IPS DF 4.7 (cell line): ENCODE measurements around the gene SUN1.
"Not testable (repeated sequence)": the region's sequence is repeated elsewhere in the genome, so short reads cannot be mapped to it uniquely, and the experiment has no call there.

Experiments used
- DNase-seq: peaks from one replicate; pipeline ENCODE4 v3.0.0-alpha.2; 2013; ENCODE audit warnings: low spot score; ENCODE audit errors: extremely low read depth

SUN1 gene

DNA sequence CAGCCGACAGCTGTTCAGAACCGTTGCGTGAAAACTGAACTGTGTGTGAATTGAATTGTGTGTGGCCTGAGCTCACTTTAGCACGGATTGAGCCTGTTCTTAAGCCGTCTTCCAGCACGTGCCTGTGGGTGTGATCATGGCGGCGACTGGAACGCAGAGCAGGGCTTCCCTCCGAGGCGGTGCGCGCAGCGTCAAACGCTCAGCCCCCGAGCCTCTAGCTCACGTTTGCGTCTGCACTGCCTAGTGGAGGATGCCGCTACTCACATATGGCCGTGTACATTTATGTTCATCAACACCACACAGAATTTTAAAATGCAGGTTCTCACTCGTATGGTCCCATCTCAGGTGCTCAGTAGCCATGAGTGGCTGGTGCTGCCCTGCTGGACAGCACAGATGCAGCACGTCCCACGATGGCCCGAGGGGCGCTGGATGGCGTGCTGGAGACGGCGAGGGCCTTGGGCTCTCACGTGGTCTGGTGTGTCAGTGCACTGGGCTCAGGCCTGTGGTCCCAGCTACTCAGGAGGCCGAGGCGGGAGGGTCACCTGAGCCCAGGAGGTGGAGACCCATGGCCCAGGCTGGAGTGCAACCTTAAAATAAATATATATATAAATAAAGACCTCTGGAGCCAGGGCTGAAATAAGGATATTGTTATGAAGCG lies 22.0 kb downstream of the SUN1 start:
- DNase-seq: no peak

DNA sequence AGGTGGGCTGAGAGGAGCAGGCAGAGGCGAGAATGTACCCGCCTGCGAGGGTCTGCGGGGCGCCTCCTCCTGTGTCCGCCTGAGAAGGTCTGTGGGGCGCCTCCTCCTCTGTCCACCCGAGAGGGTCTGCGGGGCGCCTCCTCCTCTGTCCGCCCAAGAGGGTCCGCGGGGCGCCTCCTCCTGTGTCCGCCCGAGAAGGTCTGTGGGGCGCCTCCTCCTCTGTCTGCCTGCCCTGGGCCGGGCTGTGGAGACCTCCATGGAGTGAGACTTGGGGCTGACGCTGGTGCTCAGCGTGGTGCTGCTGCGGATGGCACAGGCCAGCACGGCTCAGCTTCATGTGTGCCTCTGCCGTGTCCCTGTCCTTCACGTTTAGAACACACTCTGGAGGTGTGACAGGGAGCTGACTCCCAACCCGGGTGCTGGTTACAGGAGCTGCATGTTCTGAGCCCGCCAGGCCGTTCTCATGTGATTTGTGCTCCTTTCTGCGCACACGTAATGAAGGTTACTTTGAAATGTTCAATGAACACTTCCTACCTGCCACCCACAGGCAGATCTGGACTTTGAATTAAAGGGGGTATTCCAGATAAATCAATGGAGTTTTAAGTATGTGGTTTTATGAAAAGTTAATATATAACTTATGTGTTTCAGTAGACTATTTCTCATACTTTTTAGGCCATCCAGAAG lies 23.6 kb downstream of the SUN1 start:
- no peak for DNase-seq

DNA sequence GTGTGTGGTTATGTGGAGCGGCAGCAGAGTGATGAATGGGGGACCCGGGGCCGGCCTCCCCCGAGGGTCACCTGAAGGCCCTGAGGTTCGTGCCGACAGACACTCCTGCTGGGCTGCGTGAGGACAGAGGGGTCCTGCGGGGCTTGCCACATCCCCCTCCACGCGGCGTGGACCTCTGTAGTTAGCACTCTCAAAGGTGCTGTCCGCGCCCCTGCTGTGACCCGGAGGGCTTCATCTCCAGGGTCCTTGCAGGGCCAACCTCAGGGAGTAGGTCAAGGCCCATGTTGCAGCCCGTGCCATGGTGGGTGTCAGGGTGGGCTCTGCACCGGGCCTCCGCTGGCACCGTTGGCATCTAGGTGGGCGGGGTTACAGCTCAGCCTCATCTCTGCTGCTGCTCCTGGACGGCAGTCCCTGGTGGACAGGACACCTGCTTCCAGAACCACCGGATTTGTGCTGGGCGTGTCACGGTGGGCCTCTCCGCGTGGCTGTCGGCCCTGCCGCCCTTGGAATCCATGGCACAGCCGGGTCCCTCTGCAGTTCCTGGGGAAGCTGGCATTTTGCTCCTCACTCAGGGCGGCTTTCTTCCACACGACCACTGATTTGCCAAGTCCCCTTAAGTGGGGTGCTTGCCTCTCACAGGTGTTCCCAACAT lies 24.3 kb downstream of the SUN1 start:
- no peak for DNase-seq

DNA sequence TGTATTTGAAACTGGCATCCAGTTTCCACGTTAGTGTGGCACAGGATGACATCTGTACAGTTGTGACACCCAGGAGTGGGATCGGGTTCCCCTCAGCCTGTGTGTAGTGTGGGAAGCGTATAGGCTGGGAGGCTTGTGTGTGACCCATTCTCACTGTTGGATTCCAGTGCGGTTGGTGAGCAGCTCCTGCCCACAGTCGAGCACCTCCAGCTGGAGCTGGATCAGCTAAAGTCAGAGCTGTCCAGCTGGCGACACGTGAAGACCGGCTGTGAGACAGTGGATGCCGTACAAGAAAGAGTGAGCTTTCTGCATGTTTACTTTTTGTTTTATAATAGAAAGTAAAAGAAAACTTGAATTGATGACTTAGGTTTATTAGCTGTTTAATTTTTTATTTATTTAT lies 25.4 kb downstream of the SUN1 start:
- no peak for DNase-seq

DNA sequence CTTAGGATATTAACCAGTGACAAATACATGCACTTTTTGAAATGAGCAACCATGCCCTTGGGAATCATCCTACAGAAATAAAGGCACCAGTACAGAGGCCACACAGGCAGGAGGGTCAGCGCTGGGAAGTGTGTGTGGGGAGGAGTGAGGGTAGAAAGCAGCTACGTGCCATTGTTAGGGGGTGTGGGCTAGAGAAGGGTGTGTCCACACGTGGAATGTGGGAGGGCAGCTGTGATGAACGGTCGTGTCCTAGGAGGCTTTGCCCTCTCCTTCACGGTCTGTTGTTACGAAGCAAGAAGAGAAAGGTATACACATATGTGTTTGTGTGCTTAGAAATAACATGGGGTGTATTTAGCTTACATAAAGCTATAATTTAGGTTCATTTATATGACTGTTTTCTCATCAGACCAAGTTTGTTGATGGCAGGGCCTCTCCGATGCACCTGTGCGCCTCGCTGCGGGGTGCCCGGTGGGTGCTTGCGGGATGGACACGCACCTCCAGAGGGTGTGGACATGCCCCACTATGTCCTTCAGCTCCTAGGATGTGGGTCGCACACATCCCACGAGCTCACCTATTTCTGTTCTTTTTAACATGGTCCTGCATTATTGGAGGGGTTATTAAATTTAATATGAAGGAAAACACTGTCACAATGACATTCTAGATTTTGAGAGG lies 27.2 kb downstream of the SUN1 start:
- DNase-seq: no peak

DNA sequence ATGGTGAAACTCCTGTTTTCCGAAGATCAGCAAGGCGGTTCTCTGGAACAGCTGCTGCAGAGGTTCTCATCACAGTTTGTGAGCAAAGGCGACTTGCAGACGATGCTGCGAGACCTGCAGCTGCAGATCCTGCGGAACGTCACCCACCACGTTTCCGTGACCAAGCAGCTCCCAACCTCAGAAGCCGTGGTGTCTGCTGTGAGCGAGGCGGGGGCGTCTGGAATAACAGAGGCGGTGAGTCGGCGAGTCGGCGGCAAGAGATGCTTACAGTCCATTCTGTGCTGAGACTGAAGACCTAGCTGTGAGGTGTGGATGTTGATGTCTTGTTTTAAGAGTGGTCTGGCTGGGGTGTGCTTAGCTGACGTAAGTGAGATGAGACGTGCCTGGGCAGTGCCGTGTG lies 27.9 kb downstream of the SUN1 start:
- no peak for DNase-seq

DNA sequence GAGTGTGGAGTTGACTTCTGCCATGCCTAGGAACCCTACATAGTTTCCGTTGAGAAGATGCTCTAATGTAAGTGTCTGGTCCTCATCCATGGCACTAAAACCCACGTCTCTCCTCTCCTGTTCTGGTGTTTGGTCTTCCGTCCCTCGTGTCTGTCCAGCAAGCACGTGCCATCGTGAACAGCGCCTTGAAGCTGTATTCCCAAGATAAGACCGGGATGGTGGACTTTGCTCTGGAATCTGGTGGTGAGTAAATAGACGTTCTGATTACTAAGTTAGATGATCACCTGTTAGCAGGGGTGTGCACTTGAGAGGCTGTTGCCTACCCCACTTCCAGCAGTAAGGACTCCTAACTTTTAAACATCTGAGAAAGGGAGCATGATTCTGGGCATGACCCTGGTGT lies 28.9 kb downstream of the SUN1 start:
- no peak for DNase-seq

DNA sequence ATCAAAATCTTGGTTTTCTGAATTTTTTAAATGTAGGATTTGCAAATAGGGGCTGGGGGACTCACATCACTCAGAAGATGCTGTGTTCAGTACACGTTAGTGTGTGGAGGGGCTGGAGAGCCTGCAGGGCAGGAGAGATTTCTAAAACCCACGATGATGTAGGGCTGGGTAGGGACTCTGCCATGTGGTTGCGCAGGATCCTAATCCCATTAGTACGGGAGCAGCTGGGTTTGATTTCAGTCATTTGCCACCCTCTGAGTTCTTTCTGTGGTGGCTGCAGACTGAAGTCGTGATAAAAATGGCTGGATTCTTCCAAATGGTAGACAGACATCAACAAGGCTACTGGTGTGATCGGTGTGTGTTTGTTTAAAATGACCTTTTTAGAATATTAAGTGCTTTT lies 29.9 kb downstream of the SUN1 start:
- DNase-seq: no peak

DNA sequence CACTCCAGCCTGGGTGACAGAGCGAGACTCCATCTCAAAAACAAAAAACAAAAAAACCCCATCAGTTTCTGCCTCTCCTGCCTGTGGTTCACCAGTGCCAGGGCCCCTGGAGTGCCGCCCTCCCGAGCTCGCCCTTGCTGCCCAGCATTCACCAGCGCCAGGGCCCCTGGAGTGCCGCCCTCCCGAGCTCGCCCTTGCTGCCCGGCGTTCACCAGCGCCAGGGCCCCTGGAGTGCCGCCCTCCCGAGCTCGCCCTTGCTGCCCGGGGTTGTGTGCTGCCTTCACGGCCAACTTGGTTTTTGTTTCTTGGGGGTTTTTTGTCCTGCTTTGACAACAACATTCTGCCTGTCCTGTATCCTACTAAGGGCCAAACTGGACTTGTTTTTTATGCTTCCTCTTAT lies 30.8 kb downstream of the SUN1 start:
- no peak for DNase-seq

DNA sequence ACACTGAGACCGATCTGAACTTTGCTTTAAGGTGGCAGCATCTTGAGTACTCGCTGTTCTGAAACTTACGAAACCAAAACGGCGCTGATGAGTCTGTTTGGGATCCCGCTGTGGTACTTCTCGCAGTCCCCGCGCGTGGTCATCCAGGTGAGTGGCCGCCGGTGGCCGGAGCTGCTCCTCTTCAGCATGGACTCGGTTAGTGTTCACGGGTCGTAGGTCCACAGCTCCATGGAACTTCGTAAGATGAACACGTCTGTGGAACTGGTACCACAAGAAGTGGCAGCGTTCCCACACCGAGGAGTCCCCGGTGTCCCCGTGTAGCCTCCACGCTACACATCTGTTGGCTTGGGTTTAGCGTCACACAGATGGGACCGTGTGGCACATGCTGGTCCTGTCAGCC lies 33.6 kb downstream of the SUN1 start:
- DNase-seq: no peak

DNA sequence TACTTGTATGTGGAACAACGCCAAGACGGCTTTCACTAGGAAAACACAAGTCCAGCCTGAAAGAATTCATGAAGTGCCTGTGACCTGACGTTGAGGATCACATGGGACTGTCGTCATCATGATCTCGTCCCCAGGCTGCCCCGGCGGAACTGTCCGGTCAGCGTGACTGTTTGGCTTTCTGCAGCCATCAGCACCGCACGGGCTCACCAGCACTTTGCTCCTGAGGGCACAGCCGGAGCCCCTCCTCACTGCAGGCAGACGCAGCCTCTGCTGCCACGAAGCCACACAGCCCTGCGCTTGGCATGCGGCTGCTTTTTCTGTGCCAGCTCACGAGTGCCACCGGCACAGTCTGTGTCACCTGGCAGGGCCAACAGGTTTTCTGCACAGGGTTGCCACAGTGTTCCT lies 34.7 kb downstream of the SUN1 start:
- no peak for DNase-seq

DNA sequence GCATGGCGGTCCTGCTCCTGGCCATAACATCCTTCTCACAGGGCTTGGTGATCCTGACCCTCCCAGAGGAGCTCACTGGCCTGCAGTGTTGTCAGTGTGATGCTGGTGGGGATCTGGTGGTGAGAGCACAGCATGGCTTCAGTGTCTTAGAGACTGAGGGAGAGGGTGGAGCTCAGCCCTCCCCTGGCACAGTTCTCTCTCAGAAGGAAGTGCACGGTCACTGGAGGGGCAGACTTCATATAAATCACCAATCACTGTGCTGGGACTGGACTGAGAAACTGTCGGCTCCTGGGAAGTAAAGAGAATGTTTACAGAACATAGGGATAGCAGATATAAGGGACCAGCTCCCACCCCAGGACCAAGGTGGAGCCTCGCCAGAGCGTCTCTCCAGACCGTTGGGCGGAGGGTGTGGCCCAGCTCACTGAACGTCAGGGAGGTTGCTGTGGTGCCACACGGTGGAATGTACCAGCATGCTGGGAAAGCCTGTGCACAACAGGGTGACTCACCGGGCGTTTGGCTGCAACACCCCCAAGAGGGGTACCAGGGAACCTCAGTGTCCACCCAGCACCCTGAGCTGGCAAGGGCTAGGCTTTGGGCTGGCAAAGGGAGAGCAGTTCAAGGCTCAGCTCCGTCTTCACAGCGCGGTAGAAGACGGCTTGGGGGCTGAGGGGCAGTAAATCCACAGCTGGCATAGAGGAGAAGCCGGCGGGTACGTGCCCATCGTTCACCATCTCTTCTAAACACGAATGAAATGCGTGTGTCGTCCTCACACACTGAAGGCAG lies 35.3 kb downstream of the SUN1 start:
- no peak for DNase-seq

DNA sequence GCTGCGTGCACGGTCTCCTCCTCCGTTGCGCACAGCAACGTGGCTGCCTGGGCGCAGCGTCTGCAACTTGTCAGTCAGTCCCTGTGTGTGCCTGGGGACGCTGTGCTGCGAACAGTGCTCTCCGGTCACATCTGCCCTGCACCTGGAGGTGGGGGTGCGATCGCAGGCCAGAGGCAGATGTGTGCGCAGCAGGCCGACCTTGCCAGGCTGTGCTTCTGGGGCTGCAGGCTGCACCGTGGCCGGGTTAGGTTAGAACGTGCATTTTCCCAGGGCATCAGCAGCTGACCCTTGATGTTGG lies 35.9 kb downstream of the SUN1 start:
- DNase-seq: no peak

DNA sequence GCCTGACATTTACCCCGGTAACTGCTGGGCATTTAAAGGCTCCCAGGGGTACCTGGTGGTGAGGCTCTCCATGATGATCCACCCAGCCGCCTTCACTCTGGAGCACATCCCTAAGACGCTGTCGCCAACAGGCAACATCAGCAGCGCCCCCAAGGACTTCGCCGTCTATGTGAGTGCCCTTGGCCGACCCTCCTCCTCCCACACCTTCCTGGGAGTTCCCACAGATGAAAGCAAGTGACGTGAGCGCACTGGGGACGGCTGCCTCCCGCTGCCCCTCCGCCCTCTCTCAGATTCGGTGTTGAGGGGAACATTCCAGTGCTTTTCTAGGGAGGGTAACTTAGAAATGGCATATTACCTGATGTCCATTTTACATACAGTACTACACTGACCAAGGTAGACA lies 37.1 kb downstream of the SUN1 start:
- DNase-seq: no peak

DNA sequence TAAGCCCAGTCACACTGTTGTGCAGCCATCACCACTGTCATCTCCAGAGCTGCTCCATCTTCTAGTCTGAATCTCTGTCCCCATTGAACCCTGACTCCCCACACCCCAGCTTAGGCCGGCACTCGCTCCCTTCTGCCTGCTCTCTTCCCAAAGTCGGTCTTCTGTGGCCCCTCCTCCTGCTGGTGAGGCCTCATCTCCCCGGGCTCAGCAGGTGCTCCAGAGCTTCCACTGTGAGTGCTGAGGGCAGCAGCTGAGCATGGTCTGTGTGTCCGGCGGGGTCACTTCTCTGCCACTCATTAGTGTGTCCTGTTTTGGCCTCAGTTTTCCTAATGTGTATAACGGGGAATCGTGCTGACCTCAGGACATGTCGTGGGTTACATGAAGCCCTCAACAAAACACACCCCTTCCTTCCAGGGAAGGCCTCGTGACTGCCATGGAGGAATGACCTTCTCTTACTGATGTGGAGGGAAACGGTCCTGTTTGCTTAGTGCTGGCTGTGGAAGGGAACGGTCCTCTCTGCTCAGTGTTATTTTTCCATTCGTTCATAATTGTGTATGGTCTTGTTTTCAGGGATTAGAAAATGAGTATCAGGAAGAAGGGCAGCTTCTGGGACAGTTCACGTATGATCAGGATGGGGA lies 39.7 kb downstream of the SUN1 start:
- no peak for DNase-seq

DNA sequence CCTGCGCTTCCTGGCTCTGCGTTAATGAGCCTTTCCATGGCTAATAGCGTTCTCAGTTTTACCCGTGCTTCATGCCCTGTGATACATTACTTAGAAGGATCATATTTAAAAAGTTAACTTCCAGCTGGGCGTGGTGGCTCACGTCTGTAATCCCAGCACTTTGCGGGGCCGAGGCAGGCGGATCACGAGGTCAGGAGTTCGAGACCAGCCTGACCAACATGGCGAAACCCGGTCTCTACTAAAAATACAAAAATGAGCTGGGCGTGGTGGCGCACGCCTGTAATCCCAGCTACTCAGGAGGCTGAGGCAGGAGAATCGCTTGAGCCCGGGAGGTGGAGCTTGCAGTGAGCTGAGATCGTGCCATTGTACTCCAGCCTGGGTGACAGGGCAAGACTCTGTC lies 40.4 kb downstream of the SUN1 start:
- not testable (repeated sequence) for DNase-seq

DNA sequence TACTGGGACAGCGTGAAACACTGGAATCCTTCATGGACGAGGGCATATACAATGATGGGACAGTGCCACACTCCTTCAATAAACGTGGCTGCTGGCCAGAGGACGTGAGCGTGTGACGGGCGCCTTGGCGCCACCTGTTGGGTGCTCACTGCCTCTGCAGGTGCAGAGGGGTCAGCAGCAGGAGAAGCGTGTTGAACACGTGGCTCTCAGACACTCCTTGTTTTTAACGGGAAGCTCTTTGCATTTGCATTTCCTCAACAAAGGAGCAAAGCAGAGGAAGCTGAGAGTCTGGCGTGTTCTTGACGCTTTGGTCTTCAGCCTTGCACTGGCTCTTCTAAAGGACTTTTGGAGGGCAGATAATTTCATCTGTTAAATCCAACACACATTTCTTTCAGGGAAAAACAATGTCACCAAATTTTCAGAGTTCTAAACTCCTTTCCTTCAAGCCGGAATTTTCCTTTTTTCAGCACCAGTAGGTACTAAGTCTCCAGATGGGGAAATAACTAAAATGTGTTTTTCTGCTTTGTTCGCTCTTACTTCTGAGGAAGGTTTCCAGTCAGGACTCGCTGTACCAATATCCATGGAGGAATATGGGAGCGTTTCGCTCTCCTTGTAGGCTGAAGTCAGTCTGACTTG lies 41.2 kb downstream of the SUN1 start:
- peak; percentile 75 for DNase-seq

DNA sequence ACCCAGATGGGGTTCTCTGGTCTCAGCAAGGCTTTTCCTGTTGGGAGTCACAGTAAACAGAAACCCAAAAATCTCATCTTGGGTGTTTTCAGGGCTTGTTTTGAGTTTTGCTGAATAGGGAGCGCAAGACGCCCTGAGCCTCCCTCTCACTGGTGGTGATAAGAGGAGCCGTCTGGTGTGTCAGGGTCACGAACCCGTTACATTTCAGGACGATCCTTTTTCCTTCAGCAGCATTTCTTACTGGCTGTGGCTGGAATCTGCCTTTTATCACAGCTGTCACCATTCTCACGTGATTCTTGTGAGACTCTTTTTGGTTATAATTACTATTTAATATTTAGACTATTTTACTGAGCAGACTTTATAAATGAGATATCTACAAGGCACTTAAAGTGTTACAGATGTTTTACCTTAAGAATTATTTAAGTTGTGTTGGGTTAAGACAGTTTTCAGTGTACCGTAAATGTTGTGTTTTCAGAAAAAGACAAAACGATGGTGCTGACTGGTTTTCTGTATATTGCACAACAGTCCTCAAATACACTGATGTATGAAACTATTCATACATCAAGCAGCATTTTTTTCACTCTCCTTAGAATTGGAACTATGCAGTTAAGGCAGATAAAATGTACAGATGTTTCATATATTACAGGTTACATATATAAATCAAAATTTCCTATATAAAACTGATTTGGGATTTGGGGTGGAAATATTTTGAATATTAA lies 41.9 kb downstream of the SUN1 start:
- no peak for DNase-seq

DNA sequence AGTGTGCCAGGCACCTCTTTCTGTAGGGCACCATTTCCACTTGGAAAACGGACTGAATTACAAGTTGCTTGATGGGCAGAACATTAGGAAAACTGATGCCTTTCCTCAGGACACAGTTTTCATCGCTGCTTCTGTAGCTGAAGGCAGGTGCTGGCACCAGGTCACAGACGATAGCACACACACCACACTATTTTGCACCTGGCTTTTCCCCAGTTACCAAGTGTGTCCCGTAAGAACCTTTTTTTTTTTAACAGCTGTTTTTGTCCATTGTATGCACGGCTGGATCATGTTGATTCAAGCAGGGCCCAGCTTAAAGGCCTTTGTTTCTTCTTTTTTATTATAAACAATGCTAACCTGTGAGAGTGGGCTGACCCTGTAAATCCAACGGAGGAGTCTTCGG lies 42.8 kb downstream of the SUN1 start:
- DNase-seq: no peak

DNA sequence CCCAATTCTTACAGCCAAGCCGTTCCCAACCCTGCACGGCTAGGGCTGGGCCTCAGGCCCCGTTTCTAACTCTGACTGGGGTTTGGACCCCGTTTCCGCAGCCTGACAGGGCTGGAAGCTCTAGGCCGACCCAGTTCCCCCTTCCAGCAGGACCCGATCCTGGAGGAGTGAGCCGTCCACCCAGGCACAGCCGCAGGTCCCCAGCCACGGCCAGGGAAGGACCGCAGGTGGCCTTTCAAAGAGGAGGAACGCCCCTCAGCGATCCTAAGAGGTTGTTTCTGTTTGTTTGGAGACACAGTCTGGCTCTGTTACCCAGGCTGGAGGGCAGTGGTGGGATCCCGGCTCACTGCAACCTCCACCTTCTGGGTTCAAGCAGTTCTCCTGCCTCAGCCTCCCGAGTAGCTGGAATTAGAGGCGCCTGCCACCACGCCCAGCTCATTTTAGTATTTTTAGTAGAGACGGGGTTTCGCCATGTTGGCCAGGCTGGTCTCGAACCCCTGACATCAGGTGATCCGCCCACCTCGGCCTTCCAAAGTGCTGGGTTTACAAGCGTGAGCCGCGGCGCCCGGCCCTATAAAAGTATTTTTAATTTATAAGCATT lies 43.3 kb downstream of the SUN1 start:
- DNase-seq: no peak
